AG04450 (cell line): ENCODE measurements around the gene OSBPL6. TPM values are rescaled to one million over a fixed set of nuclear protein-coding genes. Genes with fewer than 3 reads are reported as not detected.

ENCODE experiments used
- CTCF ChIA-PET: fragments of 300-600, 350-600 bp; formaldehyde crosslinking; extraction: SDS; loops from one replicate; lab custom pipeline; 2022; ENCODE audit warnings: antibody characterized with exemption, inconsistent platforms; lab: Charles Lee
- POLR2A ChIA-PET: fragments of 350-600 bp; formaldehyde crosslinking; extraction: SDS; loops from one replicate; lab custom pipeline; 2021; ENCODE audit warnings: antibody characterized with exemption, inconsistent platforms; lab: Yijun Ruan, JAX
- DNase-seq: peaks from one replicate; pipeline ENCODE4 v3.0.0-alpha.2; 2011; ENCODE audit warnings: low read depth, low spot score
- H3K27ac ChIP-seq: one replicate; pipeline ENCODE4 v1.5.1; 2012; ENCODE audit warnings: low read depth, low read length, control low read depth
- H3K27me3 ChIP-seq: one replicate; pipeline ENCODE4 v1.6.0; 2012; ENCODE audit warnings: low read length; ENCODE audit not compliant: control insufficient read depth, insufficient read depth
- H3K4me3 ChIP-seq: 2 replicates; pipeline ENCODE4 v1.5.1; 2011; ENCODE audit warnings: mild to moderate bottlenecking, low read depth, low read length, control low read depth
- H3K9me3 ChIP-seq: 2 replicates; pipeline ENCODE4 v1.5.1; 2012; ENCODE audit warnings: low read length; ENCODE audit not compliant: control insufficient read depth, insufficient read depth
- CTCF ChIP-seq: IDR thresholded peaks from 2 replicates; pipeline ENCODE4 v1.5.1; 2011; ENCODE audit warnings: low read depth, low read length, control low read depth, inconsistent platforms
- polyA plus RNA-seq: library from polyadenylated mRNA; depleted of rRNA; stranded (reverse); fragments of >200 nt; gene quantifications from 2 replicates; pipeline ENCODE4 v1.2.3, GENCODE V29; 2011

The OSBPL6 gene
- polyA plus RNA-seq, 1 experiment = 5.0 TPM

- no peak for DNase-seq
- Histone ChIP-seq H3K27ac (no peak overlapping the region), H3K4me3 (no peak overlapping the region), H3K27me3 (no peaks in the 10 kb centered on the region), H3K9me3 (no peaks in the 10 kb centered on the region)
- no peak for TF ChIP-seq CTCF
- CTCF ChIA-PET = interaction anchor here (0.9 kb wide), 1 partner anchor 36 kb away, joined by 6 read pairs; no protein-coding TSS in a partner anchor
- POLR2A ChIA-PET = no interaction called here
Measured at GRCh38 chr2:178270338-178270737, 76.0 kb downstream of the OSBPL6 start.

- no peaks in the 10 kb centered on the region for H3K27me3 ChIP-seq
- H3K9me3 ChIP-seq = no peaks in the 10 kb centered on the region
- CTCF ChIA-PET = interaction anchor here (0.5 to 1.1 kb wide), 3 partner anchors 35 to 126 kb away, joined by 3 to 6 read pairs (median 4); no protein-coding TSS in a partner anchor
- TF ChIP-seq CTCF = no peak
- H3K4me3 ChIP-seq = no peak overlapping the region
- no peak overlapping the region for H3K27ac ChIP-seq
- no peak for DNase-seq
- POLR2A ChIA-PET = no interaction called here
Measured at GRCh38 chr2:178271094-178271493, 76.8 kb downstream of the OSBPL6 start.

GRCh38 chr2:178271629-178272333 lies 77.5 kb downstream of the OSBPL6 start:
- H3K27ac ChIP-seq = no peak overlapping the region
- POLR2A ChIA-PET = no interaction called here
- H3K27me3 ChIP-seq = no peaks in the 10 kb centered on the region
- DNase-seq = peak; percentile 43
- TF ChIP-seq CTCF = no peak
- H3K4me3 ChIP-seq = no peak overlapping the region
- CTCF ChIA-PET = interaction anchor here (1.1 to 1.3 kb wide), 2 partner anchors 125 to 160 kb away, joined by 4 read pairs; partner anchors contain the start of gene RBM45
- H3K9me3 ChIP-seq = no peaks in the 10 kb centered on the region

GRCh38 chr2:178273787-178274360 lies 79.6 kb downstream of the OSBPL6 start:
- no peak for DNase-seq
- H3K27ac ChIP-seq = no peak overlapping the region
- POLR2A ChIA-PET = interaction anchor here (0.7 kb wide), 1 partner anchor 164 kb away, joined by 5 read pairs; no protein-coding TSS in a partner anchor
- no peaks in the 10 kb centered on the region for H3K27me3 ChIP-seq
- CTCF ChIA-PET = interaction anchor here (0.5 to 1.3 kb wide), 5 partner anchors 8 to 165 kb away, joined by 3 to 4 read pairs (median 3); no protein-coding TSS in a partner anchor
- no peak overlapping the region for H3K4me3 ChIP-seq
- no peak for TF ChIP-seq CTCF
- no peaks in the 10 kb centered on the region for H3K9me3 ChIP-seq

- Histone ChIP-seq H3K4me3 (no peak overlapping the region), H3K27ac (no peak overlapping the region), H3K27me3 (no peaks in the 10 kb centered on the region), H3K9me3 (no peaks in the 10 kb centered on the region)
- DNase-seq = no peak
- ChIA-PET POLR2A (no interaction called here), CTCF (interaction anchor here (0.6 to 1.0 kb wide), 4 partner anchors 14 to 144 kb away, joined by 3 to 4 read pairs (median 3); no protein-coding TSS in a partner anchor)
- no peak for TF ChIP-seq CTCF
Measured at GRCh38 chr2:178275600-178275999, 81.3 kb downstream of the OSBPL6 start.
